ENCODE measurements around the gene PRR18. TPM values are rescaled to one million over a fixed set of nuclear protein-coding genes. Genes with fewer than 3 reads are reported as not detected.

PRR18 gene
- total RNA-seq, 4 donors from 2014 or later, result 0.21 to 0.67 (median 0.59) TPM; not detected in 1

DNA sequence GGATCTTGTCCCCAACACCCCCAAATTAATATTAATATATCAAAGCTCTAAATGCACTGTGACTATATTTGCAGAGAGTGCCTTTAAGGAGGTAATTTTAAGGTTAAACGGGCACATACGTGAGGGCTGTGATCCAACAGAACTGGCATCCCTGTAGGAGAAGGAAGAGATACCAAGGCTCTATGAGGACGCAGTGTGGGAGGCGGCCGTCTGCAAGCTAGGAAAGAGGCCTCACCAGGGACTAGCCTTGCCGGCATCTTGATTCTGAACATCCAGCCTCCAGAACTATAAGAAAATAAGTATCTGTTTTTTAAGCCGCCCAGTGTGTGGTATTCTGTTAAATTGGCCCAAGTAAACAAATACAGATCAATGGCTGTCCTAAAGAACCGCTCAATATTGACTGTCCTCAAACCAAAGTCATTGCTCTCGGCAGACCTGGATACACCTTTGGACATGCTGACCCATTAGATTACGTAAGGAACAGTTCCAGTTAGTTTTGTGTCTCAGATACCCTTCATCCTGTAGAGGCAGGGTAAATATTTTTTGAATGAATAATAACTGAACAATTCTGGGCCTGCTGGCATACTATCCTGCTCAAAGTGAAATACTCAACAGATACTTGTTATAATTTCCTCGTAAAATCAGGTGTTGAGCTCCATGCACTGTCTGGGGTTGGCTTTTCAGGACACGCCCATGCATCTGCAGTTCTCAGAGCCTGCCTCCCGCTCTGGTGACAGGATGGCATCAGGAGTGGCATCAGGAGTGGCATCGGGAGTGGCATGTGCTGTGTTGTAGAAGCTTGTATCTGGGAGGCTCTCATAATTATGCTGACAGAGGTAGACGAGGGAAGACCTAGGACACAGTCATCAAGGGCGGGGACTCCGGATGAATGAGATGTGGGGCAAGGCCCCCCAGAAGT, 6.3 kb downstream of the PRR18 start:
- H3K9me3 ChIP-seq, result no peaks in the 10 kb centered on the region
- H3K27me3 ChIP-seq, result no peaks in the 10 kb centered on the region
- peaks cover 0 to 2% of the 10 kb centered on the region in 2 donors for H3K4me1 ChIP-seq
- H3K4me3 ChIP-seq (replicated peaks in 1 of 3), result no peak overlapping the region
- H3K27ac ChIP-seq, result no peak overlapping the region
- intact Hi-C loops (cut with DNase I), result no loop called here
- H3K36me3 ChIP-seq, result no peaks in the 10 kb centered on the region
- WGBS, 2 donors, result 90 to 93% methylated on average over 17 of the region's 17 CpGs
- no peak for DNase-seq
- TF ChIP-seq, protein P1, sequence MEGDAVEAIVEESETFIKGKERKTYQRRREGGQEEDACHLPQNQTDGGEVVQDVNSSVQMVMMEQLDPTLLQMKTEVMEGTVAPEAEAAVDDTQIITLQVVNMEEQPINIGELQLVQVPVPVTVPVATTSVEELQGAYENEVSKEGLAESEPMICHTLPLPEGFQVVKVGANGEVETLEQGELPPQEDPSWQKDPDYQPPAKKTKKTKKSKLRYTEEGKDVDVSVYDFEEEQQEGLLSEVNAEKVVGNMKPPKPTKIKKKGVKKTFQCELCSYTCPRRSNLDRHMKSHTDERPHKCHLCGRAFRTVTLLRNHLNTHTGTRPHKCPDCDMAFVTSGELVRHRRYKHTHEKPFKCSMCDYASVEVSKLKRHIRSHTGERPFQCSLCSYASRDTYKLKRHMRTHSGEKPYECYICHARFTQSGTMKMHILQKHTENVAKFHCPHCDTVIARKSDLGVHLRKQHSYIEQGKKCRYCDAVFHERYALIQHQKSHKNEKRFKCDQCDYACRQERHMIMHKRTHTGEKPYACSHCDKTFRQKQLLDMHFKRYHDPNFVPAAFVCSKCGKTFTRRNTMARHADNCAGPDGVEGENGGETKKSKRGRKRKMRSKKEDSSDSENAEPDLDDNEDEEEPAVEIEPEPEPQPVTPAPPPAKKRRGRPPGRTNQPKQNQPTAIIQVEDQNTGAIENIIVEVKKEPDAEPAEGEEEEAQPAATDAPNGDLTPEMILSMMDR (IDR thresholded peaks at IDR 0.05), result no peak
- no peak for TF ChIP-seq POLR2A (IDR thresholded peaks at IDR 0.05)

DNA sequence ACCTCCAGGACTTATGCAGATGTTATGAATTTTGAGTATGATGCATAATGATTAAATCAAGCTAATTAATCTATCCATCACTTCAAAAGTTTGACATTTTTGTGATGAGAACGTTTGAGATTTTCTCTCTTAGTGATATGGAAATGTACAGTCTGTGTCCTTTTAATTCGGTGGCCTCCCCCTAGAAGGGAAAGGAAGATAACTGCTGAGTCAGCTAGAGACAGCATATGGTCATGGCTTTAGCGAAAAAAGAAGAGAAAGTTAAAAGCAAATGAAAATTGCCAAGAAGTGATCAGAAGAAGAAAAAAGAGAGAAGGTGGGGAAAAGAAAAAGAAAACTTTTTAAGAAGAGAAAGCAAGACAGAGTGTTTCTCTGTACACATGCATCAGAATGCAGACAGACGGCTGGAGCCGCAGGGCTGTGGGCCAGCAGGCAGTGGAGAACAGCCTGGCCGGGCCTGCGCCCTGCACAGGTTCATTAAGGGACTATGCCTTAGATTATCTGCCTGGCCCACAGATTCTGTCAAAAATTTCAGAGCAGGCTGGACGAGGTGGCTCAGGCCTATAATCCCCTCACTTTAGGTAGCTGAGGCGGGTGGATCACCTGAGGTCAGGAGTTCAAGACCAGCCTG, 7.7 kb downstream of the PRR18 start:
- no peak for DNase-seq
- no peaks in the 10 kb centered on the region for H3K4me1 ChIP-seq
- no peaks in the 10 kb centered on the region for H3K36me3 ChIP-seq
- intact Hi-C loops (cut with DNase I), result no loop called here
- H3K4me3 ChIP-seq (replicated peaks in 1 of 3), result no peak overlapping the region
- 83 to 90% methylated on average over 9 of the region's 9 CpGs for WGBS, 2 donors
- TF ChIP-seq POLR2A (IDR thresholded peaks at IDR 0.05), result no peak
- H3K27me3 ChIP-seq, result no peaks in the 10 kb centered on the region
- H3K9me3 ChIP-seq, result no peaks in the 10 kb centered on the region
- H3K27ac ChIP-seq, result no peak overlapping the region

GRCh38 chr6:166297606-166298005, 10.6 kb downstream of the PRR18 start:
- TF ChIP-seq, protein P1 (IDR thresholded peaks at IDR 0.05), result no peak
- TF ChIP-seq POLR2A (IDR thresholded peaks at IDR 0.05), result no peak
- Histone ChIP-seq H3K36me3 (no peaks in the 10 kb centered on the region), H3K27me3 (no peaks in the 10 kb centered on the region), H3K4me1 (no peaks in the 10 kb centered on the region), H3K27ac (no peak overlapping the region), H3K4me3 (replicated peaks in 1 of 3) (no peak overlapping the region), H3K9me3 (no peaks in the 10 kb centered on the region)
- DNase-seq, result no peak
- intact Hi-C loops (cut with DNase I), result no loop called here
- 90 to 93% methylated on average over 23 of the region's 23 CpGs for WGBS, 2 donors

- no peaks in the 10 kb centered on the region for H3K27me3 ChIP-seq
Measured at GRCh38 chr6:166296035-166296883, 11.9 kb downstream of the PRR18 start.

More at GRCh38 chr6:166296035-166296883, 11.9 kb downstream of the PRR18 start:
- no peak overlapping the region for H3K4me3 ChIP-seq (replicated peaks in 1 of 3)
- no peak for DNase-seq
- H3K27ac ChIP-seq, result no peak overlapping the region
- H3K4me1 ChIP-seq, result no peaks in the 10 kb centered on the region
- intact Hi-C loops (cut with DNase I), result no loop called here
- no peaks in the 10 kb centered on the region for H3K36me3 ChIP-seq
- H3K9me3 ChIP-seq, result no peaks in the 10 kb centered on the region
- no peak for TF ChIP-seq POLR2A (IDR thresholded peaks at IDR 0.05)
- TF ChIP-seq, protein P1 (IDR thresholded peaks at IDR 0.05), result no peak
- WGBS, 2 donors, result 83 to 88% methylated on average over 10 of the region's 10 CpGs

Measured in thyroid gland (tissue), 4 donors.